Endothelial cell of umbilical vein (primary cell): ENCODE results near the gene MTTP. TPM values are rescaled to one million over a fixed set of nuclear protein-coding genes. Genes with fewer than 3 reads are reported as not detected.

Experiments used
- BruUV-seq: library from RNA; stranded (reverse); fragments of 400-500 nt; replicated peaks from 2 replicates; lab custom pipeline; 2021; lab: Mats Ljungman, UMichigan
- CTCF ChIA-PET: fragments of 300-600, 350-600 bp; sonication (Branson Sonifier 250); formaldehyde crosslinking; loops from one replicate; lab custom pipeline; 2021; ENCODE audit warnings: antibody characterized with exemption, inconsistent platforms; lab: Charles Lee
- POLR2A ChIA-PET: fragments of 300-600, 350-600 bp; sonication (Branson Sonifier 250); formaldehyde crosslinking; loops from one replicate; lab custom pipeline; 2021; ENCODE audit warnings: antibody characterized with exemption, inconsistent platforms; lab: Charles Lee
- DNase-seq: peaks from one replicate; pipeline ENCODE4 v3.0.0-alpha.2; 2011; ENCODE audit warnings: low read depth, low spot score
- FAIRE-seq: peaks from 2 replicates; lab custom pipeline; 2011; peaks lifted over from hg19 to GRCh38; lab: Jason Lieb, UNC
- H2AFZ ChIP-seq: 2 replicates; pipeline ENCODE4 v1.6.0; 2012; ENCODE audit warnings: low read depth, low read length, control low read depth, inconsistent platforms
- H3K27ac ChIP-seq: 2 replicates; pipeline ENCODE4 v1.5.1; 2011; ENCODE audit warnings: low read depth, mild to moderate bottlenecking, control low read depth, low read length, moderate library complexity; ENCODE audit not compliant: insufficient read depth
- H3K27me3 ChIP-seq, 2 experiments: 2 replicates each; pipeline versions ENCODE4 v1.6.0 to v1.6.1; 2011; ENCODE audit warnings: low read length in 2 of 2, mixed read lengths in 1 of 2; ENCODE audit not compliant: control insufficient read depth in 2 of 2, insufficient read depth in 2 of 2
- H3K36me3 ChIP-seq, 2 experiments: 2 replicates in 1 of 2; 3 replicates in 1 of 2; pipeline ENCODE4 v1.5.1; 2011; ENCODE audit warnings: low read length in 2 of 2, mild to moderate bottlenecking in 1 of 2, moderate library complexity in 1 of 2; ENCODE audit not compliant: control insufficient read depth in 2 of 2, insufficient read depth in 2 of 2; ENCODE audit errors: extremely low read depth in 1 of 2
- H3K4me1 ChIP-seq: 3 replicates; pipeline ENCODE4 v1.5.1; 2011; ENCODE audit warnings: mild to moderate bottlenecking, low read length; ENCODE audit not compliant: control insufficient read depth, insufficient read depth; ENCODE audit errors: extremely low read depth
- H3K4me2 ChIP-seq: 2 replicates; pipeline ENCODE4 v1.6.1; 2011; ENCODE audit warnings: low read length, control low read depth, mixed read lengths; ENCODE audit not compliant: insufficient read depth
- H3K4me3 ChIP-seq, 3 experiments: fragments of 200-600 bp in 1 of 3; sonication (generic), shearing (Covaris generic) in 1 of 3; replicated peaks in 1 of 3; 2 replicates each; pipeline ENCODE4 v1.5.1; 2011 to 2016; ENCODE audit warnings: control low read depth in 3 of 3, low read length in 3 of 3, mild to moderate bottlenecking in 2 of 3, inconsistent platforms in 1 of 3, low read depth in 1 of 3, moderate library complexity in 1 of 3; ENCODE audit not compliant: insufficient read depth in 1 of 3
- H3K79me2 ChIP-seq: 2 replicates; pipeline ENCODE4 v1.6.0; 2012; ENCODE audit warnings: low read length, inconsistent platforms; ENCODE audit not compliant: control insufficient read depth, insufficient read depth
- H3K9ac ChIP-seq: replicated peaks from 2 replicates; pipeline ENCODE3; 2011; ENCODE audit warnings: low read length, control low read depth; ENCODE audit not compliant: insufficient read depth; ENCODE audit errors: extremely low read depth
- H3K9me1 ChIP-seq: replicated peaks from 3 replicates; pipeline ENCODE4 v1.6.0; 2011; ENCODE audit warnings: mild to moderate bottlenecking, low read length; ENCODE audit not compliant: control insufficient read depth, insufficient read depth; ENCODE audit errors: extremely low read depth
- H3K9me3 ChIP-seq: replicated peaks from 2 replicates; pipeline ENCODE4 v1.5.1; 2012; ENCODE audit warnings: low read length, inconsistent platforms; ENCODE audit not compliant: control insufficient read depth, insufficient read depth
- H4K20me1 ChIP-seq: replicated peaks from 2 replicates; pipeline ENCODE3; 2011; ENCODE audit warnings: mild to moderate bottlenecking, low read length; ENCODE audit not compliant: control insufficient read depth, insufficient read depth; ENCODE audit errors: extremely low read depth
- EZH2 ChIP-seq: IDR thresholded peaks from 2 replicates; pipeline ENCODE4 v1.6.1; 2012; ENCODE audit warnings: borderline replicate concordance, low read depth, mild to moderate bottlenecking, moderate library complexity, low read length, inconsistent platforms; ENCODE audit not compliant: severe bottlenecking
- FOS ChIP-seq: IDR thresholded peaks from 2 replicates; pipeline ENCODE4 v1.6.1; 2011; ENCODE audit warnings: mild to moderate bottlenecking, low read length, moderate library complexity, borderline replicate concordance; ENCODE audit not compliant: insufficient read depth
- GATA2 ChIP-seq: IDR thresholded peaks from 2 replicates; pipeline ENCODE4 v1.7.0; 2011; ENCODE audit warnings: low read depth, mild to moderate bottlenecking, moderate library complexity, mixed read lengths, low read length; ENCODE audit not compliant: insufficient read length, insufficient read depth
- JUN ChIP-seq: IDR thresholded peaks from 2 replicates; pipeline ENCODE4 v1.6.1; 2011; ENCODE audit warnings: borderline replicate concordance, low read depth; ENCODE audit not compliant: insufficient read length, insufficient read depth
- MYC ChIP-seq: IDR thresholded peaks from one replicate; pipeline ENCODE4 v1.6.1; 2011; ENCODE audit warnings: mild to moderate bottlenecking, low read depth, low read length
- POLR2A ChIP-seq: IDR thresholded peaks from 2 replicates; pipeline ENCODE4 v1.6.1; 2012; ENCODE audit warnings: low read depth, mild to moderate bottlenecking, control low read depth, low read length
- POLR2AphosphoS5 ChIP-seq: IDR thresholded peaks from 2 replicates; pipeline ENCODE4 v1.6.1; 2012; ENCODE audit warnings: low read depth, mild to moderate bottlenecking, control low read depth, low read length, moderate library complexity; ENCODE audit not compliant: insufficient read depth
- dilution Hi-C: fragments of 300-500 bp; cut with MboI; formaldehyde crosslinking; loops from one replicate; pipeline ENCODE4 v1.15.0; 2019; ENCODE audit warnings: low sequenced_read_pairs; ENCODE audit not compliant: extremely low pct_ligation_motif_present
- intact Hi-C: fragments of 100-400 bp; cut with micrococcal nuclease; formaldehyde crosslinking; loops from one replicate; pipeline ENCODE4 v1.10.0; 2022
- polyA plus RNA-seq, 4 experiments: library from polyadenylated mRNA; depleted of rRNA in 3 of 4; stranded (reverse) in 3 of 4; unstranded in 1 of 4; fragments of >200 nt; gene quantifications; 2 replicates each; pipeline versions ENCODE4 v1.2.1 to v1.2.3, GENCODE V29; 2011 to 2012; ENCODE audit warnings: missing spikeins in 1 of 4
- total RNA-seq: library from RNA; stranded (reverse); gene quantifications from 2 replicates; pipeline ENCODE4 v1.2.3, GENCODE V29; 2021
- TF ChIP-seq, protein P1 (sequence below), 2 donors: IDR thresholded peaks; 1 replicate in 1 of 2; 2 replicates in 1 of 2; pipeline ENCODE4 v1.5.1; 2011; ENCODE audit warnings: low read length in 2 of 2, mild to moderate bottlenecking in 2 of 2, moderate library complexity in 2 of 2, control low read depth in 1 of 2, inconsistent platforms in 1 of 2, low read depth in 1 of 2; ENCODE audit not compliant: insufficient read depth in 1 of 2; ENCODE audit errors: extremely low read depth in 1 of 2
- TF ChIP-seq, protein P2 (sequence below): IDR thresholded peaks from 2 replicates; pipeline ENCODE4 v1.6.1; 2011; ENCODE audit not compliant: insufficient read depth, insufficient read length

MTTP gene
- total and polyA plus RNA-seq, 2 donors (not counting 3 experiments of a cell fraction or from before 2014, with no cell fraction given): not detected

DNA sequence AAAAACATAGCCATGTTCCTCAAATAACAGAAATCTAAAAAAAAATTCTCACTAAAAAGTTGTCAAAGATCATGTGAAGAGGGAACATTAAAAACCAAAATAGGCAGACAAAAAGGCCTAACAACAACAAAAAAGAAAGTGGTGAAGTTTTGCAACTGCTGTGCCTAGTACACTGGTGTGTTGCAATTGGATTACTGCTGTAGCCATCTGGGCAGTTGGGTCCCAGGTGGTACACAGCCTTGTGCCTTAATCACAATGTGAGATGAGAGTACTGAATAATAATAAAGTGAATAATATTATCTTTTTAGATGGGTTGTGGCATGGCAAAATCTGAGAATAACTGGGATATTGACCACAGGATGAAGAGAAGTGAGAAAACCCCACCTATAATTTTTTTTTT is 71.0 kb downstream of the MTTP start:
- Histone ChIP-seq H2AFZ (no peak overlapping the region), H3K4me3 (no peak overlapping the region), H3K9ac (no peak overlapping the region), H3K27me3 (no peaks in the 10 kb centered on the region), H3K79me2 (no peaks in the 10 kb centered on the region), H4K20me1 (no peaks in the 10 kb centered on the region), H3K27ac (no peak overlapping the region), H3K4me2 (no peak overlapping the region), H3K36me3 (no peaks in the 10 kb centered on the region), H3K9me3 (no peaks in the 10 kb centered on the region), H3K4me1 (no peaks in the 10 kb centered on the region), H3K9me1 (no peaks in the 10 kb centered on the region)
- dilution Hi-C loops: no loop called here
- intact Hi-C loops: no loop called here
- TF ChIP-seq GATA2: no peak
- no peak for TF ChIP-seq JUN
- TF ChIP-seq, protein P1, sequence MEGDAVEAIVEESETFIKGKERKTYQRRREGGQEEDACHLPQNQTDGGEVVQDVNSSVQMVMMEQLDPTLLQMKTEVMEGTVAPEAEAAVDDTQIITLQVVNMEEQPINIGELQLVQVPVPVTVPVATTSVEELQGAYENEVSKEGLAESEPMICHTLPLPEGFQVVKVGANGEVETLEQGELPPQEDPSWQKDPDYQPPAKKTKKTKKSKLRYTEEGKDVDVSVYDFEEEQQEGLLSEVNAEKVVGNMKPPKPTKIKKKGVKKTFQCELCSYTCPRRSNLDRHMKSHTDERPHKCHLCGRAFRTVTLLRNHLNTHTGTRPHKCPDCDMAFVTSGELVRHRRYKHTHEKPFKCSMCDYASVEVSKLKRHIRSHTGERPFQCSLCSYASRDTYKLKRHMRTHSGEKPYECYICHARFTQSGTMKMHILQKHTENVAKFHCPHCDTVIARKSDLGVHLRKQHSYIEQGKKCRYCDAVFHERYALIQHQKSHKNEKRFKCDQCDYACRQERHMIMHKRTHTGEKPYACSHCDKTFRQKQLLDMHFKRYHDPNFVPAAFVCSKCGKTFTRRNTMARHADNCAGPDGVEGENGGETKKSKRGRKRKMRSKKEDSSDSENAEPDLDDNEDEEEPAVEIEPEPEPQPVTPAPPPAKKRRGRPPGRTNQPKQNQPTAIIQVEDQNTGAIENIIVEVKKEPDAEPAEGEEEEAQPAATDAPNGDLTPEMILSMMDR (IDR thresholded peaks at IDR 0.05; ENCODE audit: extremely low read depth in 1 of 2, insufficient read depth in 1 of 2, low read depth in 1 of 2, low read length in 2 of 2): no peak
- TF ChIP-seq EZH2: no peak
- TF ChIP-seq FOS: no peak
- no peak for TF ChIP-seq POLR2AphosphoS5
- TF ChIP-seq MYC: no peak
- TF ChIP-seq, protein P2, sequence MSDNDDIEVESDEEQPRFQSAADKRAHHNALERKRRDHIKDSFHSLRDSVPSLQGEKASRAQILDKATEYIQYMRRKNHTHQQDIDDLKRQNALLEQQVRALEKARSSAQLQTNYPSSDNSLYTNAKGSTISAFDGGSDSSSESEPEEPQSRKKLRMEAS: no peak
- no peak for TF ChIP-seq POLR2A
- FAIRE-seq (no peak), DNase-seq (no peak)
- POLR2A ChIA-PET: no interaction called here
- CTCF ChIA-PET: no interaction called here
- no TSS peak for BruUV-seq
